ENCODE measurements around the gene TSFM. TPM values are rescaled to one million over a fixed set of nuclear protein-coding genes. Genes with fewer than 3 reads are reported as not detected.
A peak's percentile ranks its signal among the peaks of the same experiment; 100 is the strongest.

TSFM gene
- total and polyA plus RNA-seq, 2 of the 13 experiments (the other 11 are each of a cell fraction or from before 2014, with no cell fraction given), result 29.8 to 68.3 TPM

- Histone ChIP-seq H3K9ac (ENCODE audit: insufficient read depth, low read depth, low read length) (peak within 1 kb of the TSS; percentile 94), H3K79me2 (ENCODE audit: insufficient read depth, low read length) (peaks cover 17% of the 10 kb centered on the region), H3K36me3 (replicated peaks in 1 of 2; ENCODE audit: control insufficient read depth in 1 of 2, insufficient read depth in 2 of 2, low read length in 2 of 2) (peaks cover 18% of the 10 kb centered on the region in 2 experiments), H3K4me1 (ENCODE audit: insufficient read depth, low read length) (peaks cover 23% of the 10 kb centered on the region), H4K20me1 (ENCODE audit: insufficient read depth, low read length) (no peaks in the 10 kb centered on the region), H3K27ac (ENCODE audit: extremely low read length, insufficient read depth, low read length) (peak within 1 kb of the TSS; percentile 97), H3K4me2 (ENCODE audit: low read depth, low read length) (peak within 1 kb of the TSS; percentile 96), H2AFZ (ENCODE audit: low read length) (peak within 1 kb of the TSS; percentile 62), H3K9me3 (ENCODE audit: low read length) (no peaks in the 10 kb centered on the region), H3K4me3 (replicated peaks in 1 of 3; ENCODE audit: insufficient read depth in 1 of 3, low read depth in 2 of 3, low read length in 3 of 3) (peak within 1 kb of the TSS; percentile 77 to 89 (median 78)), H3K27me3 (ENCODE audit: control insufficient read depth in 1 of 2, insufficient read depth in 2 of 2, low read length in 2 of 2) (no peaks in the 10 kb centered on the region; a peak in 1 of 5 replicates)
- DNase-seq (ENCODE audit: low spot score), result peak; percentile 95
- no peak for FAIRE-seq
- in situ Hi-C loops (cut with HindIII; ENCODE audit: extremely low pct_ligation_motif_present, low pct_unique_long_range_greater_than_20kb), result no loop called here
- ChIA-PET POLR2A (interaction anchor here (0.6 to 1.8 kb wide), 24 partner anchors 10 to 1081 kb away, joined by 3 to 15 read pairs (median 4); partner anchors contain the start of genes ARHGEF25, ATP23, CDK4 and CTDSP2), CTCF (ENCODE audit: low intra/inter-chr PET ratio, low total read pairs) (no interaction called here)
- BruUV-seq (replicated peaks), result no TSS peak
- ATAC-seq, result peak; percentile 91
- 4% methylated on average over 7 of the region's 28 CpGs for WGBS (ENCODE audit: low lambda C conversion rate)
- intact Hi-C loops (cut with micrococcal nuclease; ENCODE audit: unreplicated experiment), result loop anchor here (1.0 to 5.0 kb wide), 2 partner anchors 10 to 70 kb away; partner anchors contain the start of gene TSFM
- TF ChIP-seq ZFP1 (CRISPR knock-in tag; IDR thresholded peaks at IDR 0.05), result no peak; the same call in 1 of the 2 replicates
- TF ChIP-seq SMARCC2 (IDR thresholded peaks at IDR 0.05), result no peak
- no peak for TF ChIP-seq ZNF468 (CRISPR knock-in tag; IDR thresholded peaks at IDR 0.05)
- no peak for TF ChIP-seq ZNF674 (CRISPR knock-in tag; IDR thresholded peaks at IDR 0.05; ENCODE audit: low read depth)
- peak; percentile 86 for TF ChIP-seq DR1 (CRISPR knock-in tag; IDR thresholded peaks at IDR 0.05)
- no peak; the same call in 1 of the 2 replicates for TF ChIP-seq ZNF333 (CRISPR knock-in tag; IDR thresholded peaks at IDR 0.05; ENCODE audit: borderline replicate concordance)
- no peak for TF ChIP-seq BHLHE40 (IDR thresholded peaks at IDR 0.05; ENCODE audit: low read length)
- TF ChIP-seq DDIT3 (CRISPR knock-in tag; IDR thresholded peaks at IDR 0.05), result no peak
- TF ChIP-seq TFE3 (CRISPR knock-in tag; IDR thresholded peaks at IDR 0.05), result peak; percentile 63
- no peak for TF ChIP-seq SYNCRIP (IDR thresholded peaks at IDR 0.05; ENCODE audit: insufficient read depth, low read depth, low read length)
- peak; percentile 91 for TF ChIP-seq ZBTB3 (CRISPR knock-in tag; IDR thresholded peaks at IDR 0.05; ENCODE audit: borderline replicate concordance, low read depth)
- TF ChIP-seq ZNF562 (CRISPR knock-in tag; IDR thresholded peaks at IDR 0.05; ENCODE audit: borderline replicate concordance), result no peak
- TF ChIP-seq MIER2 (CRISPR knock-in tag; IDR thresholded peaks at IDR 0.05), result peak; percentile 52; the same call in 1 of the 2 replicates
- no peak for TF ChIP-seq ZBTB40 (IDR thresholded peaks at IDR 0.05)
- peak; percentile 77 for TF ChIP-seq ZBTB40 (CRISPR knock-in tag; IDR thresholded peaks at IDR 0.05)
These were observed 10.6 kb upstream of the TSFM start, which contains the start of gene METTL1 for GRCh38 chr12:57771873-57772428. METTL1 (minus strand) TSS chr12:57772105; CDS start chr12:57772083, 22 bp downstream.
